ENCODE measurements around the gene MYO1D. TPM values are rescaled to one million over a fixed set of nuclear protein-coding genes. Genes with fewer than 3 reads are reported as not detected.

Gene MYO1D
- total RNA-seq, 1 donor from 2014 or later, result 5.5 TPM

DNA sequence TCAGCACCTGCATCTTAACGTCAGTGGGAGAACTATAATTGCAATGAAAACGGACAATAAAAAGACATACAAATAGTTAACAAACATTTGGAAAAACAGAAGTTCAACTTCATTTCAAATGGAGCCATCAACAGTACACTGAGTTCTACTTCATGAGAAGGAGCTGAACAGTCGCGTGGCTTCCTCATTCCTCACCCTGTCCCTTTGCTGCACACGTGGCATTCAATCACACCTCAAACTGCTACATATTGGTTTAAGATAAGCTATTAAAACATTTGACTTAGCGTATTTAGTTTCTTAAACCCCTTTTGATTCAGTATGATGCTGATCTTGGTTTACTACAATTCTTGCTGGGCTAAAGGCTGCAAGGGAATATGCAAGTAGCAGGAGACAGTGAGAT is 313.3 kb downstream of the MYO1D start:
- Histone ChIP-seq H3K36me3 (no peaks in the 10 kb centered on the region), H3K27me3 (ENCODE audit: low read depth) (no peaks in the 10 kb centered on the region), H3K4me3 (no peak overlapping the region), H3K4me1 (peaks cover 8% of the 10 kb centered on the region), H3K9me3 (replicated peaks) (no peaks in the 10 kb centered on the region), H3K27ac (replicated peaks) (no peak overlapping the region)
- TF ChIP-seq, protein P1, sequence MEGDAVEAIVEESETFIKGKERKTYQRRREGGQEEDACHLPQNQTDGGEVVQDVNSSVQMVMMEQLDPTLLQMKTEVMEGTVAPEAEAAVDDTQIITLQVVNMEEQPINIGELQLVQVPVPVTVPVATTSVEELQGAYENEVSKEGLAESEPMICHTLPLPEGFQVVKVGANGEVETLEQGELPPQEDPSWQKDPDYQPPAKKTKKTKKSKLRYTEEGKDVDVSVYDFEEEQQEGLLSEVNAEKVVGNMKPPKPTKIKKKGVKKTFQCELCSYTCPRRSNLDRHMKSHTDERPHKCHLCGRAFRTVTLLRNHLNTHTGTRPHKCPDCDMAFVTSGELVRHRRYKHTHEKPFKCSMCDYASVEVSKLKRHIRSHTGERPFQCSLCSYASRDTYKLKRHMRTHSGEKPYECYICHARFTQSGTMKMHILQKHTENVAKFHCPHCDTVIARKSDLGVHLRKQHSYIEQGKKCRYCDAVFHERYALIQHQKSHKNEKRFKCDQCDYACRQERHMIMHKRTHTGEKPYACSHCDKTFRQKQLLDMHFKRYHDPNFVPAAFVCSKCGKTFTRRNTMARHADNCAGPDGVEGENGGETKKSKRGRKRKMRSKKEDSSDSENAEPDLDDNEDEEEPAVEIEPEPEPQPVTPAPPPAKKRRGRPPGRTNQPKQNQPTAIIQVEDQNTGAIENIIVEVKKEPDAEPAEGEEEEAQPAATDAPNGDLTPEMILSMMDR (IDR thresholded peaks at IDR 0.05; ENCODE audit: borderline replicate concordance), result no peak
- intact Hi-C loops (cut with micrococcal nuclease), result no loop called here
- no peak for DNase-seq

DNA sequence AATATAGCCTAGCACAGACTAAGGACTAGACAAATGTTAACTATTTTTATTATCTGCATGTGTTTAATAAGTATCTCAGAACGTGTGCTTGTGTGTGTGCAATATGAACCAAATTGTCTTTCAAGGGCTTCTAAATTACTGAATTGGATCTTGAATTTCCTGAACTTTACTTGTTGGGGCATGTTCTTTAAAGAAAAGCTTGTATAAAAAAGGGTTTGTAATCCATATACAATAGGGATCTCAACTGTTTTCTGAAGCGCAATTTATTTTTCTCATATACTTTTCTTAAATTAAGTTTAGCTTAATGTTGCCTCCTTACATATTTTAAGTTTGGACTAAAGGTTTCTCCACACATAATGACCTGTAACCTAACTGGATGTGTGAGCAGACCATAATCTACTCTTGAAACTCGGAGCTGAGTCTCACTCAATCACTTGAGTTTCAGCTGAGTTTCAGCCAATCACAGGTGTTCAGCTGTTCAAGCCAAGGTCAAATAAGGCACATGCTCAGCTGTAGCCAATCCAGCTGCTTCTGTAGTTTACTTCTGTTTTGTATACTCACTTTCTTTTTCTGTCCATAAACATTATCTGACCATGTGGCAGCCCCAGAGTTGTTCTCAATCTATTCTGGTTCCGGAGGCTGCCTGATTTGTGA is 317.8 kb downstream of the MYO1D start:
- H3K27me3 ChIP-seq (ENCODE audit: low read depth), result no peaks in the 10 kb centered on the region
- peaks cover 8% of the 10 kb centered on the region for H3K4me1 ChIP-seq
- TF ChIP-seq, protein P1 (IDR thresholded peaks at IDR 0.05; ENCODE audit: borderline replicate concordance), result no peak
- H3K9me3 ChIP-seq (replicated peaks), result no peaks in the 10 kb centered on the region
- no peaks in the 10 kb centered on the region for H3K36me3 ChIP-seq
- H3K4me3 ChIP-seq, result no peak overlapping the region
- intact Hi-C loops (cut with micrococcal nuclease), result no loop called here
- DNase-seq, result no peak
- no peak overlapping the region for H3K27ac ChIP-seq (replicated peaks)

DNA sequence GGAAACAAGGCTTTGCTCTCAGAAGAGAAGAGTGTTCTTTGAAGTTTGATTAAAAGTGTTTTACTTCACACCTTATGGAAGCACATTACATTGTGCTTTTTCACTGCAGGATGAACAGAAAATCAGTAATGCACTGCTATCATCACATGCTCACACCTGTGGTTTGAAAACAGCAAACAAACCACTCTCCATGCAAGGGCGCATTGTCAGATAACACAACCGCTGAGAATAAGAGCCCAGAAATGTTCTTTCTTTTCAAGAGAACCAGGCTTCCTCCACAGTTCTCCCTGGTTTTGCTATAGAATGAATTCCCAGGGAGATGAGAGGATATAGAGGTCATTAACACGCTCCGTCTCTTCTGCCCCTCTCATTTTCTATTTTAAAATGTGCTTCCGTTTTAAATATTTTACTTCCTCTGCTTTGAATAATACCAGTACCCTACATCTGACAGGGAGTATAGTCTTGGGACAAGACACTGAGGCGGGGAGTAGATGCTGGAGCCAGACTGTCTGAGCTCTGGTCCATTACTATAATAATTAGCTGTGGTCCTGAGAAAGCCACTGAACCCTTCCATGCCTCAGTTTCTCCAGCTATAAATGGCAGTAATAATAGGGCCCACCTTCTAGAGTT is 318.5 kb downstream of the MYO1D start:
- no peaks in the 10 kb centered on the region for H3K9me3 ChIP-seq (replicated peaks)
- H3K27me3 ChIP-seq (ENCODE audit: low read depth), result no peaks in the 10 kb centered on the region
- peaks cover 8% of the 10 kb centered on the region for H3K4me1 ChIP-seq
- TF ChIP-seq, protein P1 (IDR thresholded peaks at IDR 0.05; ENCODE audit: borderline replicate concordance), result no peak
- no peak overlapping the region for H3K4me3 ChIP-seq
- no peak for DNase-seq
- H3K27ac ChIP-seq (replicated peaks), result no peak overlapping the region
- intact Hi-C loops (cut with micrococcal nuclease), result no loop called here
- H3K36me3 ChIP-seq, result no peaks in the 10 kb centered on the region

DNA sequence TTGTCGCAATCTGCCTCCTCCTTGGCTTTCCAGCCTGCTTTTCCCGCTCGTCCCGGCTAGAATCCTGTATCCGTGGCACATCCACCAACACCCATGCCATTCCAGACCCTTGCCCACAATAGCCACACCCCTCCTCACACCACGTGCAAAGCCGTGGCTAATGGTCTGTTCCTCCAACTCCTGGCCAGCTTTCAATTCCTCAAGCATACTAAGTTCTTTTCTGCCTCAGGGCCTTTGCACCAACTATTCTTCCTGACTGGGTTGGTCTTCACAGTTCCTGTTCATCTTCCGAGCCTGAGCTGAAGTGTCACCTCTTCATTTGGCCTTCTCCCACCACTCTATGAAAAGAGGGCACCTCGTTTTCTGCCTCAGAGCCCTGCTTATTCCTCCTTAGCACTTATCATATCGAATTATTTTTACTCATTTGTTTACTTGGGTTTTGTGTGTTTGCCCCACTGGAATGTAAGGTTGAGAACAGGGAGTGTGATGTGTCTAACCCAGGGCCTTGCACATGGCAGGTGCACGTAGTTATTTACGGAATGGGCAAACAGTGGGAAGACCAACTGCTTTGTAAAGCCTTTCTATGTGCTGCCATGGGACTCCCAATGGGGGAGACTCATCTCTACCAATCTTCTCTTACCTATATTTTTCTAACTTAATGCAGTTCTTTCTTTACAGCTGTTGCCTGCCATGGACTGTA is 321.2 kb downstream of the MYO1D start:
- Histone ChIP-seq H3K36me3 (no peaks in the 10 kb centered on the region), H3K9me3 (replicated peaks) (no peaks in the 10 kb centered on the region), H3K27me3 (ENCODE audit: low read depth) (no peaks in the 10 kb centered on the region), H3K4me1 (peaks cover 8% of the 10 kb centered on the region), H3K27ac (replicated peaks) (no peak overlapping the region), H3K4me3 (no peak overlapping the region)
- TF ChIP-seq, protein P1 (IDR thresholded peaks at IDR 0.05; ENCODE audit: borderline replicate concordance), result no peak
- DNase-seq, result no peak
- intact Hi-C loops (cut with micrococcal nuclease), result no loop called here

DNA sequence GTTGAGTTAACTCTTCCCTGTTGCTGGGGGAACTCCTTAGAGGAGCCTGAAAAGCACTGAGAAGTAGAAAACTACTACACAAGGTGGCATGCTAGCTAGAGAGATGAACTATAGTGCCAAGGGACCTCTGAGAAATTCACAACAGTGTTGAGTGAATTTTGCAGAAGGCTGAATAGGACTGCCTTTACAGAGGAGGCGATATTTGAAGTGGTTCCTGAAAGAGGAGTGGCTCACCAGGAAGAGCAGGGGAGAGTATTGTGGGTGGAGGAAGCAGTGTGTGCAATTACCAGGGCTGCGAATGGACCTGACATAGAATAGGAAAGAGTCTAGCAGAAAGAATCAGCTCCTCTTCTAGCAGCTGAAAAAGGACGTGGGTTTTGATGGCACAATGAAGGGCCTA is 323.8 kb downstream of the MYO1D start:
- Histone ChIP-seq H3K36me3 (no peaks in the 10 kb centered on the region), H3K27me3 (ENCODE audit: low read depth) (no peaks in the 10 kb centered on the region), H3K4me3 (no peak overlapping the region), H3K9me3 (replicated peaks) (no peaks in the 10 kb centered on the region), H3K4me1 (no peaks in the 10 kb centered on the region), H3K27ac (replicated peaks) (no peak overlapping the region)
- intact Hi-C loops (cut with micrococcal nuclease), result no loop called here
- no peak for DNase-seq
- TF ChIP-seq, protein P1 (IDR thresholded peaks at IDR 0.05; ENCODE audit: borderline replicate concordance), result no peak

Measured in left ventricle myocardium inferior (tissue), 1 donor.